GM19452 (cell line): ENCODE data around the gene MYH10.
"Not testable (repeated sequence)": the region's sequence is repeated elsewhere in the genome, so short reads cannot be mapped to it uniquely, and the experiment has no call there.

Experiments
- ATAC-seq: cut with Tn5 transposase; IDR thresholded peaks from one replicate; pipeline ENCODE4 v1.9.1; 2021; ENCODE audit not compliant: unreplicated experiment

The MYH10 gene

GRCh38 chr17:8558144-8558543 lies 72.4 kb downstream of the MYH10 start:
- ATAC-seq: no peak

- no peak for ATAC-seq
These were observed 73.2 kb downstream of the MYH10 start for GRCh38 chr17:8557176-8557806.

GRCh38 chr17:8556074-8556473 lies 74.5 kb downstream of the MYH10 start:
- no peak for ATAC-seq

GRCh38 chr17:8555062-8555461 lies 75.5 kb downstream of the MYH10 start:
- no peak for ATAC-seq

GRCh38 chr17:8552577-8553320 lies 77.8 kb downstream of the MYH10 start:
- no peak for ATAC-seq

GRCh38 chr17:8542599-8543502 lies 87.7 kb downstream of the MYH10 start:
- no peak for ATAC-seq

- ATAC-seq: not testable (repeated sequence)
These were observed 90.5 kb downstream of the MYH10 start for GRCh38 chr17:8539976-8540375.

GRCh38 chr17:8537734-8538133 lies 92.8 kb downstream of the MYH10 start:
- ATAC-seq: no peak

GRCh38 chr17:8534498-8535188 lies 95.9 kb downstream of the MYH10 start:
- ATAC-seq: no peak

GRCh38 chr17:8532021-8532420 lies 98.5 kb downstream of the MYH10 start:
- ATAC-seq: no peak

- ATAC-seq: no peak
These were observed 107.9 kb downstream of the MYH10 start for GRCh38 chr17:8522577-8522976.

- no peak for ATAC-seq
These were observed 109.5 kb downstream of the MYH10 start for GRCh38 chr17:8520981-8521380.

GRCh38 chr17:8518850-8519249 lies 111.7 kb downstream of the MYH10 start:
- ATAC-seq: no peak

GRCh38 chr17:8518326-8518725 lies 112.2 kb downstream of the MYH10 start:
- ATAC-seq: no peak

- no peak for ATAC-seq
These were observed 115.7 kb downstream of the MYH10 start for GRCh38 chr17:8514801-8515200.

- no peak for ATAC-seq
These were observed 124.4 kb downstream of the MYH10 start for GRCh38 chr17:8506145-8506544.

- no peak for ATAC-seq
These were observed 125.9 kb downstream of the MYH10 start for GRCh38 chr17:8504460-8505207.

- ATAC-seq: no peak
These were observed 126.7 kb downstream of the MYH10 start for GRCh38 chr17:8503807-8504206.

GRCh38 chr17:8503368-8503767 lies 127.2 kb downstream of the MYH10 start:
- no peak for ATAC-seq

GRCh38 chr17:8502126-8502525 lies 128.4 kb downstream of the MYH10 start:
- no peak for ATAC-seq
